K562 (cell line): ENCODE measurements around the gene TBPL2. TPM values are rescaled to one million over a fixed set of nuclear protein-coding genes. Genes with fewer than 3 reads are reported as not detected.

ENCODE experiments used
- ATAC-seq: fragments of 200-7000 bp; cut with Tn5 transposase; 3 replicates; pipeline ENCODE4 v1.9.1; 2020; ENCODE audit warnings: moderate library complexity
- BruUV-seq: library from RNA; stranded (reverse); fragments of 400-500 nt; replicated peaks from 2 replicates; lab custom pipeline; 2021; lab: Mats Ljungman, UMichigan
- CTCF ChIA-PET: fragments of 300-600 bp; formaldehyde crosslinking; extraction: SDS; loops from one replicate; lab custom pipeline; 2021; ENCODE audit warnings: low intra/inter-chr PET ratio; lab: Yijun Ruan, JAX
- POLR2A ChIA-PET: fragments of 300-600, 350-650 bp; sonication (Branson Sonifier 250); formaldehyde crosslinking; extraction: SDS; loops from one replicate; lab custom pipeline; 2021; ENCODE audit warnings: antibody characterized with exemption, inconsistent platforms; lab: Yijun Ruan, JAX
- DNase-seq, 4 experiments: peaks; one replicate each; pipeline versions ENCODE4 v3.0.0 to v3.0.0-alpha.2; 2011 to 2018; ENCODE audit warnings: low spot score in 3 of 4, mixed read lengths in 3 of 4; ENCODE audit errors: extremely low read depth in 1 of 4
- FAIRE-seq: peaks from 2 replicates; lab custom pipeline; 2011; peaks lifted over from hg19 to GRCh38; lab: Jason Lieb, UNC
- H2AFZ ChIP-seq: 2 replicates; pipeline ENCODE4 v1.6.0; 2011; ENCODE audit warnings: low read depth, low read length, control low read depth, inconsistent platforms
- H3K27ac ChIP-seq: fragments of 200-600 bp; 3 replicates; pipeline ENCODE4 v1.8.0; 2011; ENCODE audit warnings: low read depth, mild to moderate bottlenecking, control low read depth, inconsistent platforms, low read length, moderate library complexity, mixed read lengths; ENCODE audit errors: extremely low read depth
- H3K27me3 ChIP-seq, 2 experiments: fragments of 300-600 bp in 1 of 2; 2 replicates in 1 of 2; 3 replicates in 1 of 2; pipeline versions ENCODE4 v1.6.0 to v1.8.0; 2011; ENCODE audit warnings: inconsistent platforms in 2 of 2, low read length in 2 of 2, mild to moderate bottlenecking in 1 of 2, mixed read lengths in 1 of 2, moderate library complexity in 1 of 2; ENCODE audit not compliant: control insufficient read depth in 2 of 2, insufficient read depth in 2 of 2
- H3K36me3 ChIP-seq: fragments of 300-600 bp; 3 replicates; pipeline ENCODE4 v1.8.0; 2011; ENCODE audit warnings: mild to moderate bottlenecking, low read length, inconsistent platforms; ENCODE audit not compliant: control insufficient read depth, insufficient read depth
- H3K4me1 ChIP-seq, 2 experiments: fragments of 200-600 bp in 1 of 2; replicated peaks in 1 of 2; 2 replicates in 1 of 2; 3 replicates in 1 of 2; pipeline versions ENCODE4 v1.5.1 to v1.8.0; 2011; ENCODE audit warnings: inconsistent platforms in 2 of 2, low read length in 2 of 2, mild to moderate bottlenecking in 1 of 2, mixed read lengths in 1 of 2, moderate library complexity in 1 of 2; ENCODE audit not compliant: control insufficient read depth in 2 of 2, insufficient read depth in 2 of 2
- H3K4me2 ChIP-seq: 2 replicates; pipeline ENCODE4 v1.6.1; 2011; ENCODE audit warnings: low read length, control low read depth, inconsistent platforms, mixed read lengths; ENCODE audit not compliant: insufficient read depth
- H3K4me3 ChIP-seq: fragments of 200-600 bp; sonication (generic), shearing (Covaris generic); 2 replicates; pipeline ENCODE4 v1.5.1; 2016; ENCODE audit warnings: control low read depth, inconsistent platforms
- H3K79me2 ChIP-seq: fragments of 200-600 bp; 3 replicates; pipeline ENCODE4 v1.8.0; 2011; ENCODE audit warnings: low read length, inconsistent platforms; ENCODE audit not compliant: control insufficient read depth, insufficient read depth
- H3K9ac ChIP-seq, 2 experiments: 2 replicates each; pipeline versions ENCODE4 v1.6.0 to v1.6.1; 2011; ENCODE audit warnings: low read depth in 2 of 2, low read length in 2 of 2, control low read depth in 1 of 2, inconsistent platforms in 1 of 2, mild to moderate bottlenecking in 1 of 2, mixed read lengths in 1 of 2; ENCODE audit not compliant: insufficient read depth in 1 of 2
- H3K9me1 ChIP-seq: one replicate; pipeline ENCODE4 v1.6.0; 2011; ENCODE audit warnings: inconsistent platforms, mild to moderate bottlenecking, low read length, moderate library complexity; ENCODE audit not compliant: control insufficient read depth, insufficient read depth
- H3K9me3 ChIP-seq: replicated peaks from 2 replicates; pipeline ENCODE4 v1.5.1; 2011; ENCODE audit warnings: low read depth, low read length, inconsistent platforms; ENCODE audit not compliant: control insufficient read depth, insufficient read depth
- H4K20me1 ChIP-seq: replicated peaks from 2 replicates; pipeline ENCODE4 v1.6.1; 2011; ENCODE audit warnings: low read length, inconsistent platforms, mixed read lengths; ENCODE audit not compliant: control insufficient read depth, insufficient read depth
- ATF6 ChIP-seq: sonication (generic); formaldehyde crosslinking; IDR thresholded peaks from 2 replicates; pipeline ENCODE4 v1.4.0; 2020; ENCODE audit warnings: mild to moderate bottlenecking, missing genetic modification reagents
- C11orf30 ChIP-seq: fragments of 450-650 bp; IDR thresholded peaks from 2 replicates; pipeline ENCODE4 v1.6.1; 2016; ENCODE audit warnings: low read depth, mild to moderate bottlenecking
- ETV6 ChIP-seq, 3 experiments: fragments of 150-350 bp in 1 of 3; sonication (generic) in 1 of 3; formaldehyde crosslinking in 1 of 3; IDR thresholded peaks; 2 replicates each; pipeline versions ENCODE4 v1.6.1 to v1.8.0; 2014 to 2022; ENCODE audit warnings: borderline replicate concordance in 2 of 3, low read depth in 2 of 3, antibody characterized with exemption in 1 of 3, low read length in 1 of 3, mild to moderate bottlenecking in 1 of 3, missing genetic modification reagents in 1 of 3
- HNRNPUL1 ChIP-seq: fragments of 200-400 bp; formaldehyde crosslinking; IDR thresholded peaks from 2 replicates; pipeline ENCODE4 v1.6.1; 2017; ENCODE audit warnings: low read length
- MAFG ChIP-seq: fragments of 450-650 bp; conservative IDR thresholded peaks from 2 replicates; pipeline ENCODE4 v1.6.1; 2016; ENCODE audit warnings: missing genetic modification characterization, missing compliant biosample characterization
- NFE2 ChIP-seq: IDR thresholded peaks from 2 replicates; pipeline ENCODE4 v1.6.1; 2014; ENCODE audit warnings: antibody characterized with exemption, low read depth
- NFE2L1 ChIP-seq: fragments of 450-650 bp; IDR thresholded peaks from 2 replicates; pipeline ENCODE4 v1.6.1; 2016; ENCODE audit warnings: missing genetic modification characterization, low read depth, mild to moderate bottlenecking, missing compliant biosample characterization, moderate library complexity, borderline replicate concordance
- ZC3H11A ChIP-seq: IDR thresholded peaks from 2 replicates; pipeline ENCODE4 v1.6.1; 2012; ENCODE audit warnings: low read depth, low read length, improper control_type of control experiment
- ZC3H4 ChIP-seq: sonication (generic); formaldehyde crosslinking; IDR thresholded peaks from 2 replicates; pipeline ENCODE4 v1.9.0; 2021; ENCODE audit warnings: missing genetic modification reagents, borderline replicate concordance
- ZNF316 ChIP-seq: fragments of 450-650 bp; IDR thresholded peaks from 2 replicates; pipeline ENCODE4 v1.6.1; 2016
- ZNF780A ChIP-seq: fragments of 250-450 bp; sonication (Bioruptor Pico); IDR thresholded peaks from 2 replicates; pipeline ENCODE4 v1.5.0; 2021; ENCODE audit warnings: mild to moderate bottlenecking
- WGBS: fragments of 100-300 bp; shearing (Covaris generic); methylation state at CpG from one replicate; pipeline ENCODE4 v1.1.6; 2016; ENCODE audit warnings: low coverage, mixed read lengths; ENCODE audit not compliant: insufficient coverage; ENCODE audit errors: missing lambda C conversion rate; 5-methylcytosine and 5-hydroxymethylcytosine counted together
- in situ Hi-C: fragments of 300-500 bp; cut with MboI; formaldehyde crosslinking; loops from 4 replicates; pipeline ENCODE4 v1.15.0; 2018; ENCODE audit warnings: inconsistent platforms, mixed read lengths
- intact Hi-C: fragments of 100-400 bp; cut with micrococcal nuclease; formaldehyde crosslinking; loops from 2 replicates; pipeline ENCODE4 v1.14.2; 2022
- polyA plus RNA-seq, 8 experiments: library from polyadenylated mRNA; depleted of rRNA in 4 of 8; stranded (reverse) in 5 of 8; unstranded in 3 of 8; fragments of >200 nt; fragmentation: Nextera tagmentation in 2 of 8; fragmentation: Illumina TruSeq in 1 of 8; extraction: Ambion mirVana in 2 of 8; extraction: Trizol in 1 of 8; gene quantifications; 2 replicates each; pipeline versions ENCODE4 v1.2.1 to v1.2.3, GENCODE V29; 2011 to 2014; ENCODE audit warnings: inconsistent platforms in 1 of 8, missing spikeins in 1 of 8
- total RNA-seq, 7 experiments: library from RNA; depleted of rRNA in 6 of 7; stranded (reverse); fragments of >200 nt in 6 of 7; fragmentation: Illumina TruSeq in 2 of 7; extraction: Trizol in 2 of 7; gene quantifications; 2 replicates each; pipeline versions ENCODE4 v1.2.1 to v1.2.3, GENCODE V29; 2011 to 2021; ENCODE audit warnings: low replicate concordance in 1 of 7

Gene TBPL2
- total and polyA plus RNA-seq, 9 of the 15 experiments (the other 6 are each of a cell fraction or from before 2014, with no cell fraction given): not detected

- TF ChIP-seq ZNF780A (CRISPR knock-in tag) (no peak), ETV6 (IDR thresholded peaks at IDR 0.05; ENCODE audit: borderline replicate concordance in 1 of 2, low read depth in 2 of 2, low read length in 1 of 2) (no peak), ETV6 (CRISPR knock-in tag; IDR thresholded peaks at IDR 0.05; ENCODE audit: borderline replicate concordance) (no peak), ZNF316 (peak; percentile 85), HNRNPUL1 (no peak), ATF6 (CRISPR knock-in tag) (no peak)
Measured at GRCh38 chr14:55467307-55467706, 26.9 kb upstream of the TBPL2 start (continued).

GRCh38 chr14:55458800-55459515 lies 18.5 kb upstream of the TBPL2 start:
- Histone ChIP-seq H2AFZ (no peak overlapping the region), H3K4me1 (peaks cover 0 to 5% of the 10 kb centered on the region in 2 experiments; a peak in 1 of 5 replicates), H3K27ac (no peak overlapping the region), H3K9me1 (no peaks in the 10 kb centered on the region), H3K4me2 (no peak overlapping the region), H3K9ac (no peak overlapping the region), H3K27me3 (peaks cover 0 to 11% of the 10 kb centered on the region in 2 experiments; a peak in 4 of 5 replicates), H3K9me3 (no peaks in the 10 kb centered on the region), H3K4me3 (no peak overlapping the region), H4K20me1 (no peaks in the 10 kb centered on the region), H3K36me3 (no peaks in the 10 kb centered on the region), H3K79me2 (no peaks in the 10 kb centered on the region)
- FAIRE-seq (no peak), ATAC-seq (no peak), DNase-seq (no peak)
- ChIA-PET CTCF (no interaction called here), POLR2A (interaction anchor here (0.5 kb wide), 1 partner anchor 57 kb away, joined by 3 read pairs; no protein-coding TSS in a partner anchor)
- in situ Hi-C loops: no loop called here
- intact Hi-C loops: no loop called here
- TF ChIP-seq NFE2L1 (tag): 0 out of 2 replicates have a peak, but pooled peaks have one; percentile 26
- TF ChIP-seq ZNF316: 0 out of 2 replicates have a peak, but pooled peaks have one; percentile 11
- no peak for TF ChIP-seq ZC3H4 (CRISPR knock-in tag)
- TF ChIP-seq NFE2: 0 out of 2 replicates have a peak, but pooled peaks have one; percentile 28
- no peak for TF ChIP-seq ZC3H11A
- peak; percentile 57 for TF ChIP-seq MAFG (tag)
- peak; percentile 13; the same call in 1 of the 2 replicates for TF ChIP-seq C11orf30
- WGBS: 2% methylated on average over 9 of the region's 9 CpGs
- no TSS peak for BruUV-seq
